Fibroblast of lung (primary cell): ENCODE data around the gene DPYSL3. TPM values are rescaled to one million over a fixed set of nuclear protein-coding genes. Genes with fewer than 3 reads are reported as not detected.
A peak's percentile ranks its signal among the peaks of the same experiment; 100 is the strongest.

Experiments
- DNase-seq, 2 donors: peaks; one replicate each; pipeline versions ENCODE4 v3.0.0 to v3.0.0-alpha.2; 2010; ENCODE audit warnings: low read depth in 2 of 2
- H2AFZ ChIP-seq: 2 replicates; pipeline ENCODE4 v1.5.1; 2012; ENCODE audit warnings: low read length, control low read depth, inconsistent platforms
- H3K27ac ChIP-seq: 2 replicates; pipeline ENCODE4 v1.5.1; 2011; ENCODE audit warnings: low read length, control low read depth; ENCODE audit not compliant: insufficient read depth
- H3K27me3 ChIP-seq: 2 replicates; pipeline ENCODE4 v1.5.1; 2011; ENCODE audit warnings: mild to moderate bottlenecking, low read length; ENCODE audit not compliant: control insufficient read depth, insufficient read depth
- H3K36me3 ChIP-seq: 2 replicates; pipeline ENCODE4 v1.5.1; 2011; ENCODE audit warnings: low read length; ENCODE audit not compliant: control insufficient read depth, insufficient read depth
- H3K4me1 ChIP-seq: 2 replicates; pipeline ENCODE4 v1.5.1; 2011; ENCODE audit warnings: low read length; ENCODE audit not compliant: control insufficient read depth, insufficient read depth; ENCODE audit errors: extremely low read depth
- H3K4me2 ChIP-seq: 2 replicates; pipeline ENCODE4 v1.5.1; 2011; ENCODE audit warnings: low read length, control low read depth; ENCODE audit not compliant: insufficient read depth; ENCODE audit errors: extremely low read depth
- H3K4me3 ChIP-seq, 4 experiments: fragments of 200-600 bp in 1 of 4; sonication (generic) in 1 of 4; replicated peaks in 1 of 4; 2 replicates each; pipeline ENCODE4 v1.5.1; 2011 to 2016; ENCODE audit warnings: low read length in 4 of 4, low read depth in 3 of 4, mild to moderate bottlenecking in 3 of 4, control low read depth in 2 of 4, inconsistent platforms in 1 of 4, mixed read lengths in 1 of 4; ENCODE audit not compliant: insufficient read depth in 1 of 4; ENCODE audit errors: control extremely low read depth in 1 of 4
- H3K79me2 ChIP-seq: 2 replicates; pipeline ENCODE4 v1.5.1; 2012; ENCODE audit warnings: mild to moderate bottlenecking, low read length, inconsistent platforms; ENCODE audit not compliant: control insufficient read depth, insufficient read depth
- H3K9ac ChIP-seq: 2 replicates; pipeline ENCODE4 v1.5.1; 2011; ENCODE audit warnings: mild to moderate bottlenecking, low read length, control low read depth; ENCODE audit not compliant: insufficient read depth
- H3K9me3 ChIP-seq: 2 replicates; pipeline ENCODE4 v1.5.1; 2012; ENCODE audit warnings: low read depth, low read length; ENCODE audit not compliant: control insufficient read depth, insufficient read depth
- H4K20me1 ChIP-seq: 2 replicates; pipeline ENCODE4 v1.5.1; 2011; ENCODE audit warnings: low read length; ENCODE audit not compliant: control insufficient read depth, insufficient read depth; ENCODE audit errors: extremely low read depth
- CTCF ChIP-seq, 2 donors: IDR thresholded peaks in 1 of 2; conservative IDR thresholded peaks in 1 of 2; 1 replicate in 1 of 2; 2 replicates in 1 of 2; pipeline ENCODE4 v1.5.1; 2011 to 2012; ENCODE audit warnings: low read length in 2 of 2, control low read depth in 1 of 2, inconsistent platforms in 1 of 2, low read depth in 1 of 2, mild to moderate bottlenecking in 1 of 2
- EZH2 ChIP-seq: IDR thresholded peaks from 2 replicates; pipeline ENCODE4 v1.5.1; 2012; ENCODE audit warnings: low read length, control low read depth, mild to moderate bottlenecking; ENCODE audit errors: missing control alignments
- polyA plus RNA-seq, 2 donors: library from polyadenylated mRNA; depleted of rRNA in 1 of 2; stranded (reverse) in 1 of 2; unstranded in 1 of 2; fragments of >200 nt; gene quantifications; 2 replicates each; pipeline ENCODE4 v1.2.1, GENCODE V29; 2011 to 2012; ENCODE audit warnings: missing spikeins in 1 of 2
- total RNA-seq: library from RNA; depleted of rRNA; stranded (reverse); fragments of >200 nt; gene quantifications from 2 replicates; pipeline ENCODE4 v1.2.1, GENCODE V29; 2014

DPYSL3 gene
- total and polyA plus RNA-seq, 2 donors (not counting 1 experiment from before 2014, with no cell fraction given) = 52.4 to 206 TPM

DNA sequence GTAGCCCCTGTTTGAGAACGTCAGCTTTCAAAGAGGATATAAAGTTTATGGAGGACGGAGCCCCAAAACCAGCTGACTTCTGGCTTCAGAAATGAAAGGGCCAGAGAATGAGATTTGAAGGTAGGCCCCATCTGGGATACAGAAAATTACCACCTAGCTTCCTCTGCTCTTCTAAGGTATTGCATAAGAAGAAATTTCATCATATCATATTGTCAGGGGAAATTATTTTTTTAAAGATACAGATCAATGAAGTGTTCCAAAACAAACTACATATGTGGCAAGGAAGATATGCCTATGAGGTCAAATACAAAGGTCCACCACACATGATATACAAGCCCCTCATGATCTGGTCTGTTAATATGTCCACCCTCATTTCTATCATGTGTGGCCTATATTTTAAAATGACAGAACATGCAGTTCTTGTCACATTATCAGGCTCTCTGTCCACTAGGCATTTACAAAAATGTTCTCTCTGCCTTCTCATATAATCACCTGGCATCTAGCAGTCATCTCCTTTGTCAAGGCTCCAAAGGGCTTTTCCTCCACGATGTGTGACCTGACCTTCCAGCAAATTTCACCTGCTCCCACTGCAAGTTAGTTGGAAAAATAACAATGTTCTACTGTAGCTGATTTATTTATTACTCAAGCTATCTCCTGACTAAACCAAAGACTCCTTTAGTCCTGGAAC lies 83.1 kb downstream of the DPYSL3 start:
- TF ChIP-seq CTCF (conservative IDR thresholded peaks at IDR 0.05 in 1 of 2, IDR thresholded peaks at IDR 0.05 in 1 of 2; ENCODE audit: low read depth in 1 of 2, low read length in 2 of 2) = no peak
- Histone ChIP-seq H3K27me3 (no peaks in the 10 kb centered on the region), H2AFZ (no peak overlapping the region), H4K20me1 (no peaks in the 10 kb centered on the region), H3K4me1 (peaks cover 3% of the 10 kb centered on the region), H3K4me2 (no peak overlapping the region), H3K9ac (no peak overlapping the region), H3K9me3 (no peaks in the 10 kb centered on the region), H3K27ac (no peak overlapping the region), H3K36me3 (no peaks in the 10 kb centered on the region), H3K79me2 (peaks cover 8% of the 10 kb centered on the region), H3K4me3 (no peak overlapping the region)
- no peak for DNase-seq

DNA sequence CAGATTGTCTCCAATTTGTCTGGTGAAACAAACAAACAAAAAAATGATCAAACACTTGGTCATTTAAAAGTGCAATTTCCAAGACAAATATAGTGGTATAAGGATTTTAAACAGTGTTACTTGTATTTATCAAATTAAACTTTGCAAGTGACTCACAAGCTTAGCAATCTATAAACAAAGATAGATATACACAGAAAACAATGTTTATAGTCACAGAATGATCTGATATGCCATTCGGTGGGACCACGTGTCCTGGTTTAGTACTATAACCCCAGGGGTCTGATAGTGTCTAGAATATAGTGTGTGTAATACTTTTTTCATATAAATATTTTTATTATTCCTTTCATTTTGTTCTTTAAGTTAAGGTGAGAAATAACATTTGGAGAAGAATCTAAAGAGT lies 91.3 kb downstream of the DPYSL3 start:
- no peaks in the 10 kb centered on the region for H3K4me1 ChIP-seq
- H3K4me2 ChIP-seq = no peak overlapping the region
- no peak overlapping the region for H3K4me3 ChIP-seq
- no peaks in the 10 kb centered on the region for H4K20me1 ChIP-seq
- H3K36me3 ChIP-seq = peaks cover 3% of the 10 kb centered on the region
- H3K9me3 ChIP-seq = no peaks in the 10 kb centered on the region
- no peak overlapping the region for H3K27ac ChIP-seq
- TF ChIP-seq CTCF (conservative IDR thresholded peaks at IDR 0.05 in 1 of 2, IDR thresholded peaks at IDR 0.05 in 1 of 2; ENCODE audit: low read depth in 1 of 2, low read length in 2 of 2) (no peak), EZH2 (no peak)
- H3K9ac ChIP-seq = no peak overlapping the region
- no peak overlapping the region for H2AFZ ChIP-seq
- no peaks in the 10 kb centered on the region for H3K27me3 ChIP-seq
- no peak for DNase-seq
- H3K79me2 ChIP-seq = peaks cover 2% of the 10 kb centered on the region

- peaks cover 2% of the 10 kb centered on the region for H3K79me2 ChIP-seq
- peak overlapping the region in 1 of 4 experiments; percentile 10 for H3K4me3 ChIP-seq
- no peaks in the 10 kb centered on the region for H3K27me3 ChIP-seq
- no peaks in the 10 kb centered on the region for H3K9me3 ChIP-seq
- H3K4me2 ChIP-seq = peak overlapping the region; percentile 21
- H2AFZ ChIP-seq = no peak overlapping the region
- TF ChIP-seq CTCF (conservative IDR thresholded peaks at IDR 0.05 in 1 of 2, IDR thresholded peaks at IDR 0.05 in 1 of 2; ENCODE audit: low read depth in 1 of 2, low read length in 2 of 2) = no peak
- TF ChIP-seq EZH2 = no peak
- H4K20me1 ChIP-seq = no peaks in the 10 kb centered on the region
- H3K27ac ChIP-seq = peak overlapping the region; percentile 55
- no peaks in the 10 kb centered on the region for H3K4me1 ChIP-seq
- no peak overlapping the region for H3K9ac ChIP-seq
- H3K36me3 ChIP-seq = peaks cover 3% of the 10 kb centered on the region
- DNase-seq = peak; percentile 97 to 98
These were observed 92.6 kb downstream of the DPYSL3 start for GRCh38 chr5:147417135-147417813.
